ELR (cell line): ENCODE data around the gene DNAJC22.
"Not testable (repeated sequence)": the region's sequence is repeated elsewhere in the genome, so short reads cannot be mapped to it uniquely, and the experiment has no call there.

Experiments
- DNase-seq: peaks from one replicate; pipeline ENCODE4 v3.0.0-alpha.2; 2015; ENCODE audit warnings: low read depth

The DNAJC22 gene

DNA sequence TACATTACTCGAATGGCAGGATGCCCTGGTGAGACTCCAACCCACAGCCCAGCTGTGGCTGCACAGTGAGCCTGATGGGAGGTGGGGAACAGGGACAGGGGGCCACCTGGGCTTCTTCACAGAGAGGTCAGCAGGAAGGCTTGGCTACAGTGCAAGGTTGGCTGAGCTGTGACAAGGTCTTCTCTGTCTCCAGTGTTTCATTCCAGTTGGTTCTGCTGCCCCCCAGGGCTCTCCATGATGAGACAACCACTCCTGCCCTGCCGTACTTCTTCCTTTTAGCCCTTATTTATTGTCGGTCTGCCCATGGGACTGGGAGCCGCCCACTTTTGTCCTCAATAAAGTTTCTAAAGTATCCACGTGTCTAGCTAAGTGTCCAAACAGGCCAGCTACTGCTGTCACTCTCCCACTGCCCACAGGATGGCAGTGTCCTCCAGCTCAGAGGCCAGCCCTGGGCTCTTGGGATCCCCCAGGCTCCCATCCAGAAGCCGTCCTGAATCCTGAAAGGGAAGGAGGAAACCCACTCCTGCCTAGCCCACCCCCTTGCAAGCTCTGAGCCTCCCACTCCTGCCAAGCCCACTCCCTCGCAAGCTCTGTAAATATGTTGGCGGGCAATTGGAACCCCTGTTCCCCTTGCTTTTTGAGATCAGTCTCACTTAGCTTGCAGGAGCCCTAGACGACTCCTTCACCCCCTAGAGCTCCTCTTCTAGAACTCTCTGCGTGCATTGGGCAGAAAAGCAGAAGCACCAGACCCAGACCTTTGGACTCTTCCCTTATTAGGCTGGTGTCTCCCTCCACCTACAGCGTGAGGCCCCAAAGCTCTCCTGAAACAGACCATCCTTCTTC is 15.1 kb upstream of the DNAJC22 start:
- peak; percentile 79 for DNase-seq

DNA sequence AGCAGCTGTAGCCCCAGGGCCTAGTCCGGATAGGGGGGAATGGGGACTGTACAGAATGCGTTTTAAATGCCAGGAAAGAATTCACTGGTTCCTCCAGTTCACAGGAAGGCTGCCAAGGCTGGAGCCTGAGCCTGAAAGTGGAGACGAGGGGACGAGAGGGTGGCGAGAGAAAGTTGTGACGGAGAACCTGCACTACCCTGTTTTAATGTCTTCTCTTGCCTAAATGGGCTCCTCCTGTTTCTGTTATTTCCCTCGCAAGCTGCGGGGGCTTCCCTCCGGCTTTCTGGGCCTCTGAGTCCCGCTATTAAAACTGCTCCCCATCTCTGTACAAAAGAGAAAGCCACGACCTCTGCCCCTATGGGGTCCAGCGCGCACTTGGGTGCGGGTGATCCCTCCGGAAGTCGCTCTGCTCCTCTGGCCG is 14.2 kb upstream of the DNAJC22 start:
- no peak for DNase-seq

GRCh38 chr12:49332891-49333371 is 13.8 kb upstream of the DNAJC22 start:
- DNase-seq = no peak

- not testable (repeated sequence) for DNase-seq
Observed at GRCh38 chr12:49333778-49334177, 12.9 kb upstream of the DNAJC22 start.

DNA sequence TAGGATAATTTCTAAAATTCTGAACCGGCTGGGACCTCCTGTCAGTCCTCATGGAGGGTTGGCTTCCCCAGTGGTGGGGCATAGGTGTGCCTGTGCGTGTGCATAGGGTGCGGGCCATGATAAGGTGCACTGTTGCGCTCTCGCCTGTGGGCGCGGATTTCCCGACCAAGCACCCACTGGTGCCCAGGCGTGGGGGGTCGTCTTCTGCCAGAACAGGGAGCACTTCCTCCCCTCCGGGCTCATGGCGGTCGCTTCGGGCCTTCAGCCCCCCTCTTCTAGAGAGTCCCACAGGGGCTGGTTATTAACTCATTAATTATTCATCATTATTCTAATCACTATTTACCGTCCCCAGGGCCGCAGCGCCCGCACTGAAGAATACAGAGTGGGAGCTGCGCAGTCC is 12.5 kb upstream of the DNAJC22 start:
- no peak for DNase-seq

- no peak for DNase-seq
Observed at GRCh38 chr12:49334681-49335080, 12.0 kb upstream of the DNAJC22 start.

DNA sequence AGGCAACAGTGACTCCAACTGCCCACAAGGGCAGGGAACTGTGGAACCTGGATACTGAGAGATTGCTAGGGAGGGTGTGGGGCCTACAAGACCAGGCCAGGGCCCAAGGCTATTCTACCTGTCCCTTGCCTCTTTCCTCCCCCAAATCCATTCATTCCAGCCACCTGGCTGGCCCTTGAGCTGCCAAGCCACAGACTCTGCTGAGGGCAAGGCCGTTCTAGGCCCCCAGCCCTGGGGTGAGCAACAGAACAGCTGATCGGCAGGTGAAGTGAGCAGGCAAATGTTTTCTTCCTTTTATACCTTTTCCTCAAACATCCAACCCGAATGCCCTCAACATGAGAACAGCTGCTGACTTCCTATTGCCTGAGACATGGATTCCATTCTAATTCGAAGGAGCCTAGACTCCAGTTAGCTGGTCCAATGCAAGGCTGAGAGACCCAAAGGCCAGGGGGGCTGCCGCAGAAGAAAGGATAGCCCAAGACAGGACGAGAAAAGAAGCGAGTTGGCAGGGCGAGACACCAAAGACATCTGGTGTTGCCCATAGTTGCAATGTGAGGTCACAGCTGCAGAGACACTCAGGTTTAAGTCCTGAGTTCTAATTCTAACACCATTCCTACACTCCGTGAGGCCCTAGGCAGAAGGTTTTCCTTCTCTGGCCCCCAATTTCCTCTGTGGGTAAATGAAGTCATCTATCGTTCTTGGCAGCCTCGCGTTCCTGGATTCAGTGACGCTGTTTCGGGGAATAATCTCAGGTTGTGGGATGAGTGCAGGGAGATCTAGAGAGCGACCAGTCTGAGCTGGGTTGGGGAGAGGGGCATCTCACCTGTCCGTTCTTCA is 11.4 kb upstream of the DNAJC22 start:
- no peak for DNase-seq

GRCh38 chr12:49335955-49336644 is 10.6 kb upstream of the DNAJC22 start:
- DNase-seq = no peak

GRCh38 chr12:49336645-49337584 is 9.8 kb upstream of the DNAJC22 start, which contains the start of gene C1QL4:
TSS of gene C1QL4 (minus strand) at chr12:49337188. CDS start at chr12:49336477, 711 bp downstream.
- DNase-seq = peak; percentile 82

- DNase-seq = no peak
Observed at GRCh38 chr12:49338830-49339463, 7.7 kb upstream of the DNAJC22 start.

GRCh38 chr12:49339464-49339861 is 7.2 kb upstream of the DNAJC22 start:
- DNase-seq = no peak

- DNase-seq = no peak
Observed at GRCh38 chr12:49340095-49340870, 6.4 kb upstream of the DNAJC22 start.

DNA sequence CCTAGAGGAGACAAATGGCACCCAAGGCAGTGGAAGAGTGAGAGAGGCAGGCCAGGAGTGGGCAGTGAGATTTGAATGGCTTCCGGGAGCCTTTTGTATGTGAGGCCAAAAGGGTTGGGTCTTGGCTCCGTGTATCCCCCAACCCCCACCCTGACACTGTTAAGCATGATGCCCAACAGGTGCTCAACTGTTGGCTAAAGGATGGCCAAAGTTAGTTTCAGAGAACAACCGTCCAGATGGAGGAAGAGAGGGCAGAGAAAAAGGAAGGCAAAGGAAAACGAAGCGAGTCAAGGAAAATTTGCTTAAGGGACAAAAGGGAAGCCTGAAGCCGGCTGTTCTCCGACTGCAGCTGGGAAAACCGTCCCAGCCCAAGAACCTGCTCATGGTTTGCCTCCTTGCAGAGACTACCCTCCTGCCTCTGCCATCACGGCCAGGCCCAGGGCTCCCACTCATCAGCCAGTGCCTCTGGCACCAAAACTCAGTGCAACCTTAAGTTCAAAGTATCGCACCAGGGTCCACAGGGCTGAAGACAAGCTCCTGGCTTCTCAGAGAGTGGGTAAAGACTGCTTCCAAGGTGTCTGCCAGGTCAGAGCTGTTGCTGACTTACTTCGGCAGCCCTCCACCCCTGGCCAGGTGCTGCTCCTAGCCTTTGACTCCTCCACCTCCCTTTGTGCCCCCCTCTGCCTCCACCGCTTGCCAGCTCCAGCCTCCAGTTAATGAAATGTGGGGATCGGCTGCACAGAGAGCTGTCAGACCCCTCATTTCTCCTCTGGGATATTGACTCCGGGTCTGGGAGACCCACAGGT is 5.5 kb upstream of the DNAJC22 start:
- DNase-seq = no peak

DNA sequence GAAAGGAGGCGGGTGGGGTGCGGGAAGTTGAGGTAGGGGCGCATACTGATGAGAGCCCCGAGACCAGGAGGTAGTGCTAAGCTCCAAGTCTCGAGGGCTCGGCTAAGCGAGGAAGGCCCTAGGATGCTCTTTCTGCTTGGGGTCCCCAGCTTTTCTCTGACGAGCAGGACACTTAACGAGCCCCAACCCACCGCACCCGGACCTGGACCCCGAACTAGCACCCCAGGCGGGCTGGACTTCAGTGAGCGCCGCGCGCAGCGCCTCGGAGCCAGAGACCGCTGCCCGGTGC is 5.0 kb upstream of the DNAJC22 start:
- no peak for DNase-seq

DNA sequence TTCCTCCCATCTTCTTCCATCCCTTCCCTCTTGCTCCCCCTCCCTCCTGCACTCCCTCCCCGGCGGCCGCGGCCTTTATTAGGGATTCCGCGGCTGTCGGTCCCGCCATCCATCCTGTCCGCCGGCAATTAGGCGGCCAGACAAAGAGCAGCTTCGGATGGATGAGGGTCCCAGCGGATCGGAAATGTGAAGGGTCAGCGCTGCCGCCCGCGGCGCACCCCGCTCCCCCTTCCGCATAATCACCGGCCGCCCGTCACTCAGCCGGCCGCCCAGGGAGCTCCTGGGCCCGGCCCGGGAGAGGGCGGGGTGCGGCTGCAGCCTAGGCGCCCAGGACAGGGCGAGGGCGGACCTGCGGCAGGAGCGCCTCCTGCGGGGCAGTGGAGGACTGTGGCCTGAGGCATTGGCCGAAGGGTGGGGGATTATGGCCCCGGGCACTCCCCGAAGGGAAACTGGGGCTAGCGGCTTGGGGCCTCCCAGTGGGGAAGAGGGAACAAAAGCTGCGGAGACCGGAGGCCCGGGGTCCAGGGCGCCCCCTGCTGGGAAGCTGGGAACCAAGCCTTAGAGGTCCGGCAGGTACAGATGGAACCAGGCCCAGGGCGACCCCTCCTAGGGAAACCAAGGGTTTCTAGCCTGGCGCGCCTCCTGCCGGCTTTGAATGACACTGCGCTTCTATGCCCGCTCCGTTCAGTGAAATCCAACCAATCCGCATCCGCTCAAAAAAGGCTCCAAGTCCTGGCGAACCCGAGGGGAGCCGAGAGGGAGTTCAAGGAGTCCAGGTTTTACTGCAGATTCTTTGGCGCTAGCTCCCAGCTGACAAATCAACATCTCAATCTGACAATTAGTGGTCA is 4.4 kb upstream of the DNAJC22 start:
- peak; percentile 87 for DNase-seq

GRCh38 chr12:49342914-49343731 is 3.6 kb upstream of the DNAJC22 start:
- no peak for DNase-seq

GRCh38 chr12:49344486-49345050 is 2.1 kb upstream of the DNAJC22 start:
- DNase-seq = no peak
